HG02943 (cell line): ENCODE measurements around the gene FNIP2.
"Not testable (repeated sequence)": the region's sequence is repeated elsewhere in the genome, so short reads cannot be mapped to it uniquely, and the experiment has no call there.

Source experiments
- ATAC-seq: cut with Tn5 transposase; IDR thresholded peaks from one replicate; pipeline ENCODE4 v1.9.1; 2021; ENCODE audit warnings: mild to moderate bottlenecking, low read depth, moderate library complexity; ENCODE audit not compliant: unreplicated experiment

Gene FNIP2

DNA sequence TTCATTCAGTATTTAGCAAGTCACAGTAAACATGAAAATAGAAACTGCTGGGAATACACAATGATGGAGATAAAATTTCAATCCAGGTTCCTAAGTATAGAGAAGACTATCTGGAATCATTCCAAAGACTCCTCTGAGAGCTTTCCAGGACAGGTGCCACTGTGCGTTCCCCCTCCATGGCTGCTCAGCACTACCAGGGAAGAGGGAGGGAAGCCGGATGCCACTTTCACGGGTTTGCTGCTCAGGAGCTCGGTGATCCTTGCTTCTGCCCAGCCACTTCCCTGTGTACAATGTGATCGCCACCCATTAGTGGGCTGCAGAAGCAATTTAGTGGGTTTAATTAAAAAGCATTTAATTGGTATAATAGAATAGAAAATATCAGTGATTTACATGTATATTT is 94.5 kb downstream of the FNIP2 start:
- no peak for ATAC-seq

GRCh38 chr4:158865520-158866177 is 96.8 kb downstream of the FNIP2 start:
- no peak for ATAC-seq

DNA sequence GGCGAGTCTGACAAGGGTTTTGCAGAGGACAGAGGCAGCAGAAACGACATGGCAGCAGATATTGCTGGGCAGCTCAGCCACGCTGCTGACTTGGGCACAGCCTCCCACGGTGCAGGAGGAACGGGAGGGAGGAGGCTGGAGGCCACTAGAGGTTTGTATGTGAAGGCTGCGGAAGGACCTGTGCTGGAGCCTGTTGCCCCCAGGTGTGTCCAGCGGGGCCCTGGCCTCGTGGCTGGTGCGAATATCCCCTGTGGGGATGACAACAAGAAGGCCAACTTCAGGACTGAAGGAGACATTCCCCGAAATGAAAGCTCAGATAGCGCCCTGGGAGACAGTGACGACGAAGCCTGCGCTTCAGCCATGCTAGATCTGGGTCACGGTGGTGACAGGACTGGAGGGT is 100.2 kb downstream of the FNIP2 start:
- ATAC-seq: no peak

DNA sequence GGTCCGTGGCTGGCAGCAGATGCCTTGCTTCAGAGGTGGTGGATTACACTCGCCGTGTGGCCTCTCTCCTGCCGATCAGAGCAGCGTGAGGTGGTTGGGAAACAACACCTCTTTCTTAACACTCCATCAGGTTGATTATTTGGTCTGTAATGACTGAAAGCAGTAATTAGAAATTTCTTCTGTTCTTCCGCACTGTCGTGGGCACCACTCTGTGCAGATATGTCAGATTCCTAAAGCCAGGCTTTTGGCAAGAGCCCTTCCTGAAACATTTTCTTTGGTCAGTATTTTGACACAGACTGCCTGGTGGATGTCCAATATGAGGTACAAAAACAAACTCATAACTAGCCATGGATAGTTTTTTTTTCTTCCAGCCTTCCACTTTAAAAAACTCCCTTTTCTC is 100.9 kb downstream of the FNIP2 start:
- ATAC-seq: no peak

GRCh38 chr4:158870282-158870625 is 101.4 kb downstream of the FNIP2 start:
- no peak for ATAC-seq

GRCh38 chr4:158870626-158871334 is 102.0 kb downstream of the FNIP2 start:
- no peak for ATAC-seq

- ATAC-seq: no peak
Measured at GRCh38 chr4:158871335-158871724, 102.5 kb downstream of the FNIP2 start.

DNA sequence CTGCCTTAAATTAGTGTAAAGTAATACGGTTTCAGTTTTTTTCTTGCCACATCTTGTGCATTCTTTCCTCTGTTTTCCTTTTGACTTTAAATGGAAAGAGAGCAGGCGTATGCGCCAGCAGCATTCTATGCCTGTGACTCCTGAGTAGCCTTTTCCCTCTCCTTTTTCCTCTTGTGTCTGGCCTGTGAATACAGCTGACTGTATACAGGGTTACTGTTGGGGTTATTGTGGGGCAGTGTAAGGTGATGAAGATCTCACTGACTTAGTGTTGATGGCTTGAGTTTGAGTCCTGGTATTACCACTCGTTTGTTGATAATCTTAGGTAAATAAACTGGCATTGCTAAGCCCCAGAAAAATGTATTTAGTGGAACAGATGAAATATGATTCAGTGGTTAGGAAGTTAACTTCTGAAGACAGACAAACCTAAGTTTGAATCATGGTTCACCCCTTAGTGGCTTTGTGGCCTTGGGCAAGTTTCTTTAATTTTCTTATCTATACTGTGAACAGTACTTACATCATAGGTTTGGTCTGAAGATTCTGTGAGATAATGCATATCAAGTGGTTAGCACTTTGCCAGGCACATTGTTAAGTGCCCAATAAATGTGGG is 105.1 kb downstream of the FNIP2 start:
- ATAC-seq: no peak

DNA sequence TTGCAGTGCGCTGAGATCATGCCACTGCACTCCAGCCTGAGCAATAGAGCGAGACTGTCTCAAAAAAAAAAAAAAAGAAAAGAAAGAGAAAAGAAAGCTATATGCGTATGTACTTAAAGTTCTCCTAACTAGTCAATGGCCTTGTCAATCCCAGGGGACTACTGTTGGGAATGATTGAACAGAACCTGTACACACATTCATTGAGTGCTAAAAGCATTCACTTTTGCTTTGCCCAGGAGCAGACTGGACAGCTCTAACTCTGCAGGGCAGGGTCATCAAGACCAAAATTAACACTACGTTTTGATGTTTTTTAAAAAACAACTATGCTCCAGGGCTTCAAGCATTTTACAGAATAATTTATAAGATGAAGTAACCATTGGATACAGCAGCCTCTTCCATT is 106.2 kb downstream of the FNIP2 start:
- no peak for ATAC-seq

GRCh38 chr4:158875455-158875854 is 106.6 kb downstream of the FNIP2 start:
- ATAC-seq: no peak

DNA sequence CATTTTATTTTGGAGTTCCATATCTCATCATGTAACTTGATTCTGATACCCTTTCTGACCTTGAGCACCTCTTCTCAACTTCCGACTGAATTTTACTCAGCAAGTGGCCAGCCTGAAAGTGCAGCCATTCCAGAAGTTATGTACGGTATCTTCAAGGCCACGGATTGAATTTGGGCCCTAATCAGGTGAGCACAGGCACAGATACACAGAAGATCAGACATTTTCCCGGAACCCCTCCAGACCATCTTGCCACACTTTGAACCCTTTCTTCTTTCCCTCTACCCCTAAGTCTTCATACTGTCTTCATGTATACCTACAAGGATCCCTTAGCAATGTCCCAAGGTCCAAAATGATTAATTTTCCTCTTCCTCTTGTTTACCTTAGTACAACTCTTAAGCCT is 108.2 kb downstream of the FNIP2 start:
- ATAC-seq: no peak

GRCh38 chr4:158882142-158882541 is 113.3 kb downstream of the FNIP2 start:
- not testable (repeated sequence) for ATAC-seq

DNA sequence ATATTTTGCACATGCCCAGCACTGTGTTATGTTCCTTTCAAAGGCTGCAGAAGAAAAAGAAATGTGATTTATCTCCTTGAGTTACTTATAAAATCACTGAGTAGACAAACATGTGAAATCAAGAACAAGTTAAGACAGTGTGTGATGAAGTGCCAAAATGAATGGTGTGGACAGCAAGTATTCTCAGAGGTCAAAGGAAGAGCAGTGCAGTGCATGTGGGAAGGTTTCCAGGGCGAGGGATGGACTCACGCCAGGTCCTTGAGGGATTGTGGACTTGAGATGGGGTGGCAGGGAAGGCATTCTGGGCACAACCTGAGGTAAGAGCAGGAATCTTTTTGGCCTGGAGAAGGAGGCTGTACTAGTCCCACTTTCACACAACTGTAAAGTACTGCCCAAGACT is 115.5 kb downstream of the FNIP2 start:
- ATAC-seq: no peak

DNA sequence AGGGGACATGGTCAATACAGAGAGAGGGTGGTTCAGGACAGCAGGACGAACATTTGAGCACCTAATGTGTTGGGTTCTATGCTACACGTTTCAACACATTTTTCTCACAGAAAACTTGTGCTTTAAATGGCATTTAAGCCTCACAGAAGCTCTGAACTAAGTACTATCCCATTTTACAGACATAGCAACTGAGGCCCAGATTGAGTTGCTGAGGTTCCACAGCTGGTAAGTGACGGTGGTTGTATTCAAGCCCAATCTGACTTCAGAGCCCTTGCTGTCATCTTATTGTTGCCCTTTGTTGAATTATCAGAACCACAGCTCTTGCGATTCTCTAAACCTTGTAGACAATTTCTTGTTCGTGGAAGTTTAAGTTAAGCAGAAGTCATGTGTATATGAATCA is 116.7 kb downstream of the FNIP2 start:
- no peak for ATAC-seq

DNA sequence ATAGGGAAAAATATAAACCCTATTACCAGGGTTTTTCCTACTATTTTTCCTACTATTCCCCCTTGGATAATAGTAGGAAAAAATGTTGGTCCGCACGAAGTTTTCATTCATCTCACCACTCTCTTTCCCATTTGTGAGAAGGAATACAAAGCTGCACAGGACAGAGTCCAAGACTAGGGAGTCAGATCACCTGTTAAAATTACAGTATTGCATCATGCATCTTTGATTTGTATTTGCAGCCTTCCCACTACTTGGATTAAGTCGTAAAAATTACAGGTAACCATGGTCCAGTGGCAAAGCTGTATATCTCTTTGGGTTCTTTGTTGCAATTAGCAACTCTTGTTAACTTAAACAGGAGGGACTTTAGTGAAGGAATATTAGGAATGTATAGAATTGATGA is 121.5 kb downstream of the FNIP2 start:
- ATAC-seq: no peak

- ATAC-seq: no peak
Measured at GRCh38 chr4:158891256-158891655, 122.4 kb downstream of the FNIP2 start.

- no peak for ATAC-seq
Measured at GRCh38 chr4:158894826-158895225, 126.0 kb downstream of the FNIP2 start.

GRCh38 chr4:158895797-158896576 is 127.2 kb downstream of the FNIP2 start:
- no peak for ATAC-seq

- ATAC-seq: not testable (repeated sequence)
Measured at GRCh38 chr4:158896577-158897238, 127.9 kb downstream of the FNIP2 start.

DNA sequence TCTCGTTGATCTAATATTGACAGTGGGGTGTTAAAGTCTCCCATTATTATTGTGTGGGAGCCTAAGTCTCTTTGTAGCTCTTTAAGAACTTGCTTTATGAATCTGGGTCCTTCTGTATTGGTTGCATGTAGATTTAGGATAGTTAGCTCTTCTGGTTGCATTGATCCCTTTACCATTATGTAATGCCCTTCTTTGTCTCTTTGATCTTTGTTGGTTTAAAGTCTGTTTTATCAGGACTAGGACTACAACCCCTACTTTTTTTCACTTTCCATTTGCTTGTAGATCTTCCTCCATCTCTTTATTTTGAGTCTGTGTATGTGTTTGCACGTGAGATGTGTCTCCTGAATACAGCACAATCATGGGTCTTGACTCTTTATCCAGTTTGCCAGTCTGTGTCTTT is 131.6 kb downstream of the FNIP2 start:
- ATAC-seq: not testable (repeated sequence)
